HG03196 (cell line): Measurements from ENCODE around the gene RBMS3.
"Not testable (repeated sequence)": the region's sequence is repeated elsewhere in the genome, so short reads cannot be mapped to it uniquely, and the experiment has no call there.

Experiments
- ATAC-seq: cut with Tn5 transposase; IDR thresholded peaks from one replicate; pipeline ENCODE4 v1.9.1; 2021; ENCODE audit not compliant: unreplicated experiment

Gene RBMS3

DNA sequence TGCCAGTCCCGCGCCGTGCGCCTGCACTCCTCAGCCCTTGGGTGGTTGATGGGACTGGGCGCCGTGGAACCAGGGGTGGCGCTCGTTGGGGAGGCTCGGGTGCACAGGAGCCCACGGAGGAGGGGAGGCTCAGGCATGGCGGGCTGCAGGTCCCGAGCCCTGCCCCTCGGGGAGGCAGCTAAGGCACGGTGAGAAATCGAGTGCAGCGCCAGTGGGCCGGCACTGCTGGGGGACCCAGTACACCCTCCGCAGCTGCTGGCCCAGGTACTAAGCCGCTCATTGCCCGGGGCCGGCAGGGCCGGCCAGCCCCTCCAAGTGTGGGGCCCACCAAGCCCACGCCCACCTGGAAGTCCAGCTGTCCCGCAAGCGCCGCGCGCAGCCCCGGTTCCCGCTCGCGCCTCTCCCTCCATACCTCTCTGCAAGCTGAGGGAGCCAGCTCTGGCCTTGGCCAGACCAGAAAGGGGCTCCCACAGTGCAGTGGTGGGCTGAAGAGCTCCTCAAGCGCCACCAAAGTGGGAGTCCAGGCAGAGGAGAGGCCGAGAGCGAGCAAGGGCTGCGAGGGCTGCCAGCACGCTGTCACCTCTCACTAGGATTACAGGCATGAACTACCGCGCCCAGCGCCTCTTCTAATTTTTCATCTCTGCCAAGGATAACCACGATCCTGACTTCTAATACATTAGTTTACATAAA lies 192.8 kb downstream of the RBMS3 start:
- not testable (repeated sequence) for ATAC-seq

DNA sequence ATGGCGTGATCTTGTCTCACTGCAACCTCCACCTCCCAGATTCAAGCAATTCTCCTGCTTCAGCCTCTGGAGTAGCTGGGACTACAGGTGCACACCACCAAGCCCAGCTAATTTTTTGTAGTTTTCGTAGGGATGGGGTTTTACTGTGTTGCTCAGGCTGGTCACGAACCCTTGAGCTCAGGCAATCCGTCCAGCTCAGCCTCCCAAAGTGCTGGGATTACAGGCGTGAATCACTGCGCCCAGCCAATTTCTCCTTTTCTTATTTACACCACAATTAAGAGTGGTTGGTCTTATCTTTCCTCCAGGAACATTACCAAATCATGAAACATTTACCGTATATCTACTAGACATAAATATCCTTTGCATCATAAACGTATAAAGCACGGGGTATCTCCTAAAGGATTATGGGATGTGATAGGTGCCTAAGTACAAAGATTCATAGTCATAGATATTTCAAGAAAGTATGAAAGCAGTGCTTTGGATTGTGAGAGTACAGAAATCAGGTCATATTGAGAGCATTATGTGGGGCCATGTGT lies 194.5 kb downstream of the RBMS3 start:
- no peak for ATAC-seq

DNA sequence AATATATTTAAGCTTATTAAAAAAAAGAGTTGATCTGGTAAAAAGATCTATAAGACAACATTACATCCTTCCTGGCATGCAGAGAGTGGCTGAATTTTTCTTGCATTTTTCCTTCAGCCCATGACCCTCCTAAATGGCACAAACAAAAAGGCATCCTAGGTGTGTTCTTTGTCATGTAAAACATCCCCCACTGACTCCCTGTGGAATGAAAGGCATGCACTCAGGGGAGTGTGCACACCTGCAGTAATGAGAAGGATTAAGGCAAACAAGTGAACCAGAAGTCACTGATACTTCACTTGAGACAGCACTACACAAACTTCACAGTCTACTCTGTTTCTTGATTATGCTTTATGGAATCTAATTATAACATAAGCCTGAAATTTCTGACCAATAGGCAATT lies 195.0 kb downstream of the RBMS3 start:
- no peak for ATAC-seq

DNA sequence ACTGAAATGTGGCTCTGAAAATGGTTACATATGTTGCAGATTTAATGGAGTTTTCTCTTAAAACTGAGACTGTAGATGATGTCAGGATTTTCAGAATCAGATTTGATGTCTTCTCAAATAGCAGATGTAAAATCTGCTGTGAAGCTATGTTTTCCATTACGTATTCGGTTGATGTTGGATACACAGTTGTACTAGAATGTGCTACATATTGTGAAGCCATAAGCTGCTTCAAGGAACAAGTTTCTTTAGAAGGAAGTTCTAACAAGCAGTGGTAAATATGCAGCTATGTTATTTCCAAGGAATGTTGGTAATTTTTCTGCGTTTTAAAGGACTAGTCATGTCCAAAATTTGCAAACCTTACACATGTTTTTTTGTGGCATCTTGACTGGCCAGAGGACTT lies 197.7 kb downstream of the RBMS3 start:
- ATAC-seq: no peak

DNA sequence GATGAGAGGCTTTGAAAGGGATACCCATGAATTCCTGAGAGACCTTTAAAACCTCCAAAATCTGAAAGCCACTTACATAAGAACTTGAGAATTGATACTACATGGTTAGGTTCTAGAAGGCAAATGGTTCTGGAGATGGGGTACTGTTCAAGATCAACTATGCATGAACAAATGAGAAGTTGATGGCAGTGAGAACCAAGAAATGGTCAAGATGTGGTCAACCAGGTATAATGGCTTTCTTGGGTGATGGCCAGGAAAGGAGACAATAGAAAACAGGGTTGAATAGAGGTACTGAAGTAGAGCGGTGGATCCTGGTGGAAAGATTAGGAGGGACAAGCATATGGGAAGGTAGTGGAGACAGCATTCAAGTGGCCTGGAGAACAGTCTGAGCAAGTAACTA lies 200.4 kb downstream of the RBMS3 start:
- ATAC-seq: no peak

DNA sequence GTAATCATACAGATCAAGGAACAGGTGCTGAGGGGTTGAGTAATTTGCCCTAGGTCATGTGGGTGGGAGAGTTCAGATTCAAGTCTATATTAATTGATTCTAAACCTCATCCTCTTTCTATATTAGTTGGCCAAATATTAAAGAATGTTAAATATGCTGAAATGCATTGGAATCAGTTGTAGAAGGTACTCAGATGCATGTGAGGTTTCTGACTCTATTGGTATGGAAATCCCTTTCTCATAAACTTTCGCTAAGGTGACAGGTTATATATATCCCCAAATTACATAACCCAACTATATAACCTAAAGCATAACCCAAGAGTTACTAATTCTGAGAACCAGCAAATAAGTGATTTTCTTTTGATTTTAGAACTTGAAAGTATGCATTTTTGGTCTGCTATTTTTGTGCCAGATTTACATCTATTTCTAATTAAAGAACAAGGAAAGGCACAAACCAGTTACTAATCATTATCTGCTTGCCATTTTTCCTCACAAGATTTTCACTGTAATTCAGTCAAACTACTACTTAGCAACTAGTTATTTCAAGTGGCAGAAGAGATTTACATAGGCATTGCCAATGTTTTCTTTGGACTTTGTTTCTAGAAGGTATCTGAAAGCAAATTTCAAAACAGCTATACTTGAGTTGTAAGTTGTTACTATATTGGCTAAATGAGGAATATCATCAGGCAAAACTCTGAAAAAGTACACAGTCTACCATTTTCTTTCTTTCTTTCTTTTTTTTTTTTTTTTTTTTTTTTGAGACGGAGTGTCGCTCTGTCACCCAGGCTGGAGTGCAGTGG lies 201.3 kb downstream of the RBMS3 start:
- no peak for ATAC-seq

- no peak for ATAC-seq
Measured at GRCh38 chr3:29484633-29485032, 203.8 kb downstream of the RBMS3 start.

DNA sequence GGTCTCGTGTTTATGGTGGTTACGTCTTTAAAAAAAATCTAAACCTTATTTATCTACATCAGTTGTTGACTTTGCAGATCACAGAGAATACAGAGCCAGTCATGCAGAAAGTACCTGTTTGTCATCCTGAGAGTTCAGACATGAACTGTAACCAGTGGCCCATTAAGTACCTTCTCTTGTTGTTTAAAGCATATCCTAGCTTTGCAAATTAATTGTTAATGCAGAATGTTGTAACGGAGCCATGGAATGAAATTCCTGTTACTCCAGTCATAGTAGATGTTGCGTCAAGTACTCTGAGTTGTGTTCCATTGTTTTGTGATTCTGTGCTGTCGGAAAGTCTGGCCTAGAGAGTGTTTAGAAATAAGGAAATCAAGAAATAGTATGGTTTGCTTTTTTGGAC lies 205.2 kb downstream of the RBMS3 start:
- no peak for ATAC-seq

GRCh38 chr3:29486917-29487316 lies 206.0 kb downstream of the RBMS3 start:
- no peak for ATAC-seq

GRCh38 chr3:29488922-29489321 lies 208.1 kb downstream of the RBMS3 start:
- no peak for ATAC-seq

GRCh38 chr3:29493109-29493508 lies 212.2 kb downstream of the RBMS3 start:
- ATAC-seq: no peak

GRCh38 chr3:29494305-29495036 lies 213.6 kb downstream of the RBMS3 start:
- no peak for ATAC-seq

DNA sequence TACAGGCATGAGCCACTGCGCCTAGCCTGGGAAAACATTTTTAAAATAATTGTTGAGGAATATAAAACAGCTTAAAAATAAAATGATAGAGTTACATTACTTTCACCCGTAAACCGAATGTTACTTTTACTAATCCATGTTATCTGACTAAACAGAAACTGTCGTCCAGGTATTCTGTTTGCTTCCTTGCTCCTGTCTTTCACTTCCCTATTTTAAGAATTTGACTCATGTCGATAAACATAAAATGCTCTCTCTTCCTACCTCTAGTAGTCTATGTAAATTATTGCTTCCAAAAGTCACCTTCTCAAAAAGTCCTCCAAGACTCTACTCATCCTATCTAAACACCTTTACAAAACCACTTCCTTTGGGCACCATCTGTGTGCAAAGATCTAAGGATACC lies 216.4 kb downstream of the RBMS3 start:
- no peak for ATAC-seq

- no peak for ATAC-seq
Measured at GRCh38 chr3:29502771-29503170, 221.9 kb downstream of the RBMS3 start.

GRCh38 chr3:29503314-29503713 lies 222.4 kb downstream of the RBMS3 start:
- ATAC-seq: no peak

DNA sequence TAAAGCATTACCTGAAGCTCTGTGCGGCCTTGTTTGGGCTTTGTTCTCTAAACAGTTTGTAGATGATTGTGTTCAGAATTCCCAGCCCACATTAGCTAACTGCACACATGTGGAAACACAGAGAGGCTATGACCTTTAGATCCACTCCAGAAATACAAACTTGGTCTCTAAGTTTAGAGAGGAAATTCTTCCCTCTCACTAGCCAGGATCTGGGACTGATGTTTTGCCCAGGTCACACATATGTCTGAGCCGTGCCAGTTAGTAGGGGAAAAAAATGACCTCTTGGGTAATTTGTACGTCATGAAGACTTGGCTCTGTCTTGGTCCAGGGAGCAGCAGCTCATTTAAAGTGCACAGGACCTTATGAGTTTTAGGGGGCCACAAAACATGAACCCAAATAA lies 223.1 kb downstream of the RBMS3 start:
- no peak for ATAC-seq

GRCh38 chr3:29506502-29506901 lies 225.6 kb downstream of the RBMS3 start:
- no peak for ATAC-seq

DNA sequence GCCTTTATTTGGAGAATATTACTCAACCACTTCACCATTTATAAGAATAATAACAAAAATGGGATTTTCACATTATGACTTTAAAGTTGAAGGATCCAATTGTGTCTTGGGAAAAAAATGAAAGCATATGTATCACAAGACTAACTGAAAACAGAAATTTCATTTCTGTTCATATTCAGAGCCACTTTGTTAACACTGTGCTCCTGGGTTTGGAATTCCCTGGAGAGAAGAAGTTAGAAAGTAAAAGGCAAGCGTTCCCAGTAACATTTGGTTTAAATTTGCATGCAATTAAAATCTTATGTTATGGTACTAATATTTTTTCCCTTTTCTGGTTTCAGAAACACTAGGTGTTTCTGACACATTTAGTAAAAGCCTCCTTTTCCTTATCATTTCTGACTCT lies 230.8 kb downstream of the RBMS3 start:
- no peak for ATAC-seq

GRCh38 chr3:29512641-29513040 lies 231.8 kb downstream of the RBMS3 start:
- ATAC-seq: no peak

- ATAC-seq: no peak
Measured at GRCh38 chr3:29513236-29513635, 232.4 kb downstream of the RBMS3 start.

DNA sequence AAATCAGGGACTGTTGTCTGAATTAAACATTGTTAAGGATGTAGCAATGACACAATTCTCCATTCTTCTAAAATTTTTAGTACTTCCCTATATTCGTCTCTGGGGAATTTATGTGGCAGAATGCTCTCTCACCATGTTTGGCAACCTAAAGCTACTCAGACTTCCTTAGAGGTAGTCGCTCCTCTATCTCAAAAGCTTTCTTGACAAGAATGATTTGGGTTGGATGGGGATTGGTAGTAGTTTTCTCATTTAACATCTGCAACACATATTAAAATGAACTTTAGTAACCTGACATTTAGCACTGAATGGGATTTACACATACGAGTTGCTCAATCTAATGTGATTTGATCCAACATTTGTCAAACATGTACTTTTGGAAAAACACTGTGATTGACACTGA lies 233.3 kb downstream of the RBMS3 start:
- ATAC-seq: no peak

- ATAC-seq: no peak
Measured at GRCh38 chr3:29514912-29515311, 234.0 kb downstream of the RBMS3 start.
